G401.6 (cell line): ENCODE measurements around the gene ZDHHC3.

Experiments
- FAIRE-seq: peaks from 2 replicates; lab custom pipeline; 2012; peaks lifted over from hg19 to GRCh38; lab: Jason Lieb, UNC

The ZDHHC3 gene

GRCh38 chr3:44926921-44927320, 49.1 kb downstream of the ZDHHC3 start:
- no peak for FAIRE-seq

- FAIRE-seq = no peak
These were observed 49.8 kb downstream of the ZDHHC3 start for GRCh38 chr3:44926172-44926571.

DNA sequence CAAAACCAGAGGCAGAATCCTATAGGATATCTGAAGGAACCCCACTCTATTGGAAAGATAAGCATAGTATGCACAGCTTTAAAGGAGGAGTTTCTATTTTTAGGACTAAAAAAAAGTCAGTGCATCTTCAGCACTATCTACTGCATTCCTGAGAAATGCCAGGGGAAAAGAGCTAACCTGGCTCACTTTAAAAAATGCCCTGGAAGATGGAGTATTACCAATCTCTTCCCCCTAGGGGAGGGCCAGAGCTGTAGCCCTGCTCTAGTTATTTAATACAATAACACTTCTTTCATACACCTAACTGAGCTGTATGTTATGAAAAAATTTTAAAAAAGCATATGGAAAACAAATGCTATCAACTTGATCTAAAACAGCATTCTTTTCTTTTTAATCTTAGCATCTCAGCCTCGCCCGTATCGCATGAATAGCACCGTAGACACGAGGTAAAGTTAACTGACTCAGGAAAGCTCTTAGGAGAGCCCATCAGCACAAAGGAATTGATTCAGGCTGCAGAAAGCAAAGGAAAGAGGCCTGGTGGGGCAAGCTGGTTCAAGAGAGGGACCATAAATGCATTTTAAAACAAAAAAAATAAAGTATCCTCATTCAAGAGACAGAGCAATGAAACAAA, 51.4 kb downstream of the ZDHHC3 start:
- no peak for FAIRE-seq

- FAIRE-seq = no peak
These were observed 52.1 kb downstream of the ZDHHC3 start for GRCh38 chr3:44923632-44924456.

DNA sequence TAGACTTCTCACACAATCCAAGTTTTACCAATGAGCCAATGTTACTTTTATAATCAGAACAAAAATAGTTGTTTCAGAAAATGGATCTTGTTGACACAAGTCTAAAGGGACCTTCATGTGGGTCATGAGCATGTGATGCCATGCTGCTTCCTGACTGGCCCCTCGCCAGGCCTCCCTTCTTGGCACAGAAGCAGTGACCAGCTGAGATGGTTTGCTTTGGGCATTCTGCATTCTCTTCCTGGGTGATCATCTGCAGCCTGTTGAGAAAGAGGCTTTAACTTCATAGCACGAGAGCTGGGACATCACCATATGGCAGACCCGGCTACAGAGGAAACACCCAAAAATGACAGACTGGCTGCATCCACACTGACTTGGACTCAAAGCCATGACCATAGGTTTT, 55.9 kb downstream of the ZDHHC3 start:
- FAIRE-seq = no peak

- no peak for FAIRE-seq
These were observed 57.4 kb downstream of the ZDHHC3 start for GRCh38 chr3:44918581-44918980.

- no peak for FAIRE-seq
These were observed 57.9 kb downstream of the ZDHHC3 start for GRCh38 chr3:44918087-44918486.

- FAIRE-seq = no peak
These were observed 60.1 kb downstream of the ZDHHC3 start for GRCh38 chr3:44915702-44916438.

DNA sequence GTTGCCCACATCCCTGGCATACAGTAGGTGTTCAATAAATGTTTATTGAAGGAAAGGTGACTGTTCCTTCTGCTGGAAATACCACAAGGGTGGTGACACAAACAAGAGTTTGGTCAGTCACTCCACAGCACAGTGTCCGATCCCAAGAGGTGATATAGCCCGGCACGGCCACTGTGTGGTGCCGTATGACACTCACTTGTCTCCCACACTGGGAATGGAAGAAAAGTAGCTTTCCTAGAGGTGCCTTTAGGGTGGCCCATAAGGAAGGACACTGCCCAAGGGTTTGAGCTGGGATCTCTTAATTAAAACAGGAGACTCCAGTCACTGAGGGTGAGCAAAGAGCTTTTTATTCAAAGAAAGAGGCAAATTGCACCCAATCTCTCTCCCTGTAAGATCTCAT, 61.0 kb downstream of the ZDHHC3 start:
- no peak for FAIRE-seq

- no peak for FAIRE-seq
These were observed 62.0 kb downstream of the ZDHHC3 start for GRCh38 chr3:44913868-44914468.

DNA sequence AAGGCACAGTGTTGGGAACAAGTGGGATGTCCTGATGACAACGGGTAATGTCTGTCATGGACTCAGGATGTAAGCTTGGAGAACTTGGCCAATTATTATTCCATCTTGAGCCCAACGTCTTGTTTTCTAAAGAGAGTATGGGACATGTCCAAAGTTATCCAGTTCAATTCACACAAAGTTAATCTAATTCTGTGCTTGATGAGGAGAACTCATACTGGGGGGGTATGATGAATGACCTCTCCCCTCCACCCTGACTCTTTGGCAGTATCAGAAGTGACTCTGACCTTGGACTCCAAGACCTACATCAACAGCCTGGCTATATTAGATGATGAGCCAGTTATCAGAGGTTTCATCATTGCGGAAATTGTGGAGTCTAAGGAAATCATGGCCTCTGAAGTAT, 65.3 kb downstream of the ZDHHC3 start:
- no peak for FAIRE-seq

DNA sequence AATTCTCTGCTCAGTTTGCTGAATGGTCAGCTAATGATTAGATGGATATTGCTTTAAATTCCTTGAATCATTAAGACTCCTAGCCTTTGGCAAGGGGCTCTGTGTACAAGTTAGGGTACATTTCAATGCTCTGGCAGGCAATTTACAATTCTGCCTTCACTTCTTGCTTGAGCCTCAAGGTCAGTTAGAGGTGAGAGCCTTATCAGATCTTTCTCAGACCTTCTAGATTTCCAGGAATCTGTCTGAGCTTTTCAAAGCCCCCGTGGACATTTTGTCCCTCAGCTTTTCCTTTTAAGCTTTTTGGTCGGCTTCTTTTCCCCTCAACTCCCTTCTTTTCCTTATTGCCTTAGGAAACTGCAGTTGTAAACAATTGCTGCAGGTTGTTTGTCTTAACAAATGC, 66.9 kb downstream of the ZDHHC3 start:
- FAIRE-seq = no peak

- FAIRE-seq = no peak
These were observed 68.4 kb downstream of the ZDHHC3 start for GRCh38 chr3:44907612-44908011.

GRCh38 chr3:44906997-44907396, 69.0 kb downstream of the ZDHHC3 start:
- no peak for FAIRE-seq

GRCh38 chr3:44905446-44906157, 70.4 kb downstream of the ZDHHC3 start:
- no peak for FAIRE-seq

DNA sequence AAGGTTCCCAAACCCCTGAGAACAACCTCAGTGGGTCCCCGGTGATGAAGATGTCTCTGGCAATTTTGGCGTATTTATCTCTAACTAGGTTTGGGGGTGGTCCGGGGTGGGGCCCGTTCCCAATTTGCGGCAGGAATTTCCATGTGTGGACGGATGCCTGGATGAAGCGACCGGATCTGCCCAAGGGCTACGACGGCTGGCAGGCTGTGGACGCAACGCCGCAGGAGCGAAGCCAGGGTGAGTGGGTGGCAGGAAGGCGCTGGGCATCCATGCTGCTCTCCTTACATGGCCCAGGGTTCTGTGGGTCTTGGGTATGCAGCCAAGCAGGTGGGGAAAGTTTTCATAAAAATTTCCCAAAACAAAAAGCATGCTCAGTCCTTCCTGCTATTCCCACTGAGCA, 72.2 kb downstream of the ZDHHC3 start:
- FAIRE-seq = no peak

DNA sequence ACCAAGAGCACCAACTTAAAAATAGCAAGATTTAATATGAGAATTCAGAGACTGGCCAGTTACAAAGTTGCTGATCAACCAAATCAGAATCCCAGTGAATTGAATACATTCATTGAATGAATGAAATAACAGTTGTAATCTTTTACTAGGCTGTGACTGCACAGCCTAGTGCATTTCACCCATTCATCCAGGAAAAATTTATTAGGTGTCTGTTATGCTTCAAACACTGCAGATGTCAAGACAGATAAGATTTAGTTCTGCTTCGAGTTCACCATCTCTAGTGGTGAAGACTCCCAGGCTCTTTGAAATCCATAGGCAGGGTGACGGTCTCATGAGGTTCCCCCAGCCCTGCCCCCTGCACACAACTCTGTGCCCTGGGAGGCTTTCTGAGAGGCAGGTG, 72.7 kb downstream of the ZDHHC3 start:
- FAIRE-seq = no peak

- no peak for FAIRE-seq
These were observed 73.3 kb downstream of the ZDHHC3 start for GRCh38 chr3:44902628-44903027.

GRCh38 chr3:44899683-44900367, 76.1 kb downstream of the ZDHHC3 start:
- FAIRE-seq = no peak

- FAIRE-seq = no peak
These were observed 79.5 kb downstream of the ZDHHC3 start for GRCh38 chr3:44896440-44896839.

- no peak for FAIRE-seq
These were observed 81.5 kb downstream of the ZDHHC3 start for GRCh38 chr3:44894485-44894884.

GRCh38 chr3:44893097-44893496, 82.9 kb downstream of the ZDHHC3 start:
- no peak for FAIRE-seq
